ENCODE data around the gene NANS. TPM values are rescaled to one million over a fixed set of nuclear protein-coding genes. Genes with fewer than 3 reads are reported as not detected.
"Not testable (repeated sequence)": the region's sequence is repeated elsewhere in the genome, so short reads cannot be mapped to it uniquely, and the experiment has no call there.

Gene NANS
- total RNA-seq, 2 donors from 2014 or later = 41.2 to 72.9 TPM

DNA sequence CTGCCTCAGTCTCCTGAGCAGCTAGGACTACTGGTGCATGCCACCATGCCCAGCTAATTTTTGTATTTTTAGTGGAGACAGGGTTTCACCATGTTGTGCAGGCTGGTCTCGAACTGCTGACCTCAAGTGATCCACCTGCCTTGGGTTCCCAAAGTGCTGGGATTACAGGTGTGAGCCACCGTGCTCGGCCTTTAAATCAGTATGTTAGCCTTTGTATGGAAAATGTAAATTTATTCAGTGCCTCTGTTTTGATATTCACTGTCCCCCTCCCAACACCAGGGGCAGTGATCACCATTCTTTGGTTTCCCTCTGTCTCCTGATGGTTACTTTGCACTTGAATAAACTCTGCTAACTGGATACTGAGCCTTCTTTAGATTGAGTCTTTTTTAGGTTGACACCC, 34.1 kb downstream of the NANS start:
- H3K4me3 Mint-ChIP-seq; H3K9me3 Mint-ChIP-seq; ATAC-seq; DNase-seq (ENCODE audit: low spot score); H3K27ac Mint-ChIP-seq; H3K27me3 Mint-ChIP-seq: not testable (repeated sequence)
- peaks cover 28% of the 10 kb centered on the region for H3K36me3 Mint-ChIP-seq
- peaks cover 26 to 27% of the 10 kb centered on the region in 2 donors for H3K4me1 Mint-ChIP-seq (ENCODE audit: low read depth in 2 of 2)

GRCh38 chr9:98091735-98092612, 35.4 kb downstream of the NANS start:
- Mint-ChIP-seq H3K4me1 (ENCODE audit: low read depth in 2 of 2) (peaks cover 24 to 25% of the 10 kb centered on the region in 2 donors), H3K36me3 (peaks cover 21% of the 10 kb centered on the region), H3K4me3 (no peak overlapping the region), H3K27ac (no peak overlapping the region), H3K9me3 (no peaks in the 10 kb centered on the region), H3K27me3 (no peaks in the 10 kb centered on the region)
- no peak for ATAC-seq
- no peak for DNase-seq (ENCODE audit: low spot score)

DNA sequence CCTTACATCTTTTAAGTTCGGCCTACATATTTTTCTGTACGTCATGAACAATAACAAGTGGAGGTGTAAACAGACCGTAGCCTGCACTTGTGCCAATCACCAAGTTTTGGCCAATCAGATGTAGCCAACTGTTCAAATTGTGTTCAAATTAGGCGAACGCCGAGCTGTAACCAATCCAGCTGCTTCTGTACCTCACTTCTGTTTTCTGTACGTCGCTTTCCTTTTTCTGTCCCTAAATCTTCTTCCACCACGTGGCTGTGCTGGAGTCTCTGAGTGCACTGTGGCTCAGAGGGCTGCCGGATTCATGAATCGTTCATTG, 36.0 kb downstream of the NANS start:
- no peaks in the 10 kb centered on the region for H3K9me3 Mint-ChIP-seq
- DNase-seq (ENCODE audit: low spot score) = no peak
- no peak overlapping the region for H3K4me3 Mint-ChIP-seq
- H3K36me3 Mint-ChIP-seq = peaks cover 24% of the 10 kb centered on the region
- peak overlapping the region in 1 of 2 donors; percentile 52 for H3K27ac Mint-ChIP-seq
- H3K27me3 Mint-ChIP-seq = no peaks in the 10 kb centered on the region
- peaks cover 27 to 29% of the 10 kb centered on the region in 2 donors for H3K4me1 Mint-ChIP-seq (ENCODE audit: low read depth in 2 of 2)
- ATAC-seq = no peak

GRCh38 chr9:98094316-98094715, 37.8 kb downstream of the NANS start:
- H3K4me3 Mint-ChIP-seq = no peak overlapping the region
- peaks cover 20% of the 10 kb centered on the region for H3K36me3 Mint-ChIP-seq
- H3K4me1 Mint-ChIP-seq (ENCODE audit: low read depth in 2 of 2) = peaks cover 34 to 35% of the 10 kb centered on the region in 2 donors
- no peak for DNase-seq (ENCODE audit: low spot score)
- no peaks in the 10 kb centered on the region for H3K9me3 Mint-ChIP-seq
- ATAC-seq = no peak
- no peaks in the 10 kb centered on the region for H3K27me3 Mint-ChIP-seq
- peak overlapping the region; percentile 57 to 72 for H3K27ac Mint-ChIP-seq

- H3K27me3 Mint-ChIP-seq = no peaks in the 10 kb centered on the region
- no peak for ATAC-seq
- DNase-seq (ENCODE audit: low spot score) = no peak
- H3K9me3 Mint-ChIP-seq = no peaks in the 10 kb centered on the region
- H3K4me1 Mint-ChIP-seq (ENCODE audit: low read depth in 2 of 2) = peaks cover 32 to 35% of the 10 kb centered on the region in 2 donors
- peak overlapping the region; percentile 57 to 72 for H3K27ac Mint-ChIP-seq
- no peak overlapping the region for H3K4me3 Mint-ChIP-seq
- peaks cover 20% of the 10 kb centered on the region for H3K36me3 Mint-ChIP-seq
These were observed 38.3 kb downstream of the NANS start for GRCh38 chr9:98094851-98095250.

GRCh38 chr9:98095401-98095800, 38.9 kb downstream of the NANS start:
- no peak for ATAC-seq

GRCh38 chr9:98096091-98096490, 39.6 kb downstream of the NANS start:
- H3K4me1 Mint-ChIP-seq (ENCODE audit: low read depth in 2 of 2) = peaks cover 38% of the 10 kb centered on the region in 2 donors
- H3K27me3 Mint-ChIP-seq = no peaks in the 10 kb centered on the region
- no peaks in the 10 kb centered on the region for H3K9me3 Mint-ChIP-seq
- ATAC-seq (no peak), DNase-seq (ENCODE audit: low spot score) (no peak)
- H3K4me3 Mint-ChIP-seq = no peak overlapping the region
- peak overlapping the region in 1 of 2 donors; percentile 73 for H3K27ac Mint-ChIP-seq
- H3K36me3 Mint-ChIP-seq = peaks cover 16% of the 10 kb centered on the region

More at GRCh38 chr9:98095401-98095800, 38.9 kb downstream of the NANS start:
- DNase-seq (ENCODE audit: low spot score) = no peak
- Mint-ChIP-seq H3K36me3 (peaks cover 16% of the 10 kb centered on the region), H3K9me3 (no peaks in the 10 kb centered on the region), H3K4me1 (ENCODE audit: low read depth in 2 of 2) (peaks cover 36 to 37% of the 10 kb centered on the region in 2 donors), H3K27ac (peak overlapping the region in 1 of 2 donors; percentile 63), H3K4me3 (no peak overlapping the region), H3K27me3 (no peaks in the 10 kb centered on the region)

DNA sequence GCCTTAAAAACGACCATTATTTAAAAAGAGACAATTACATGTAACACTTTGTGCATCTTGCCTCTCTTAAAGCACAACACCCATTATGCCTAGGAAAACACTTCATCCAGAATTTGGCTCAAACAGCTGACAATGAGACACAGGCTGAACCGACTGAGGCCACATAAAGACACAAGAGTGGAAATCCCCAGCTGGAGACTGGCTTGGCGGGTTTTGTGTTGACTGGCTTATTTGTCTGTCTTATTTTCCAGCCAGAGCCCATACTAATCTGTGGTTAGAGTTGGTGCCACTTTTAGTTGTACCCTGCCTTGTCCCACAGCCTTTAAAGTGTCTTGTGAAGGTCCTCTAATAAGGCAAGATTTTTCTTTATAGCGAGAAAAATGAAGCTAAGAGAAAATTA, 41.3 kb downstream of the NANS start:
- Mint-ChIP-seq H3K27ac (peak overlapping the region; percentile 73 to 86), H3K9me3 (no peaks in the 10 kb centered on the region), H3K4me1 (ENCODE audit: low read depth in 2 of 2) (peaks cover 48% of the 10 kb centered on the region in 2 donors), H3K4me3 (peak overlapping the region; percentile 21), H3K27me3 (no peaks in the 10 kb centered on the region), H3K36me3 (peaks cover 12% of the 10 kb centered on the region)
- DNase-seq (ENCODE audit: low spot score) (peak; percentile 74), ATAC-seq (peak; percentile 22 to 47)

GRCh38 chr9:98099346-98099745, 42.8 kb downstream of the NANS start:
- peaks cover 11% of the 10 kb centered on the region for H3K36me3 Mint-ChIP-seq
- no peak for DNase-seq (ENCODE audit: low spot score)
- no peak for ATAC-seq
- H3K9me3 Mint-ChIP-seq = no peaks in the 10 kb centered on the region
- H3K27ac Mint-ChIP-seq = peak overlapping the region; percentile 89 to 94
- peak overlapping the region; percentile 67 for H3K4me3 Mint-ChIP-seq
- peaks cover 48 to 51% of the 10 kb centered on the region in 2 donors for H3K4me1 Mint-ChIP-seq (ENCODE audit: low read depth in 2 of 2)
- no peaks in the 10 kb centered on the region for H3K27me3 Mint-ChIP-seq

GRCh38 chr9:98099898-98100297, 43.4 kb downstream of the NANS start:
- peaks cover 13% of the 10 kb centered on the region for H3K36me3 Mint-ChIP-seq
- H3K9me3 Mint-ChIP-seq = no peaks in the 10 kb centered on the region
- DNase-seq (ENCODE audit: low spot score) = no peak

DNA sequence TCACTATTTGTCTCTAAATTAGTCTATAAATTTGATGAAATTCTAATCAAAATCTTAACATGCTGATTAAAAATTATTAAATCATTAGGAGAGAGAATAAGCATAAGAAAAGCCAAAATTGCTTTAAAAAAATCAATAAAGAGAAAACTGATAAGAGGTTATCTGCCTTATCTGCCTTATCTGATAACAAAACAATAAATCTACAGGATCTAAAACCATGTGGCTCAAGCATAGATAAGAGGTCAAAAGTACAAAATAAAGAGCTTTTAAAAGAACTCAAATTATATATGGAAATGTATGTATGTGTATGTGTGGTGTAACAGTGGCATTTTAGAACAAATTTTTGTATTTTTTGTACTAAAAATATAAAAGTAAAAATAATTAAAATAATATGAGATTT, 43.9 kb downstream of the NANS start:
- peak overlapping the region; percentile 89 to 94 for H3K27ac Mint-ChIP-seq
- no peak for DNase-seq (ENCODE audit: low spot score)
- H3K36me3 Mint-ChIP-seq = peaks cover 13% of the 10 kb centered on the region
- peaks cover 54 to 56% of the 10 kb centered on the region in 2 donors for H3K4me1 Mint-ChIP-seq (ENCODE audit: low read depth in 2 of 2)
- ATAC-seq = no peak
- H3K27me3 Mint-ChIP-seq = no peaks in the 10 kb centered on the region
- peak overlapping the region; percentile 67 for H3K4me3 Mint-ChIP-seq
- H3K9me3 Mint-ChIP-seq = no peaks in the 10 kb centered on the region

More at GRCh38 chr9:98099898-98100297, 43.4 kb downstream of the NANS start:
- Mint-ChIP-seq H3K4me3 (peak overlapping the region; percentile 67), H3K27me3 (no peaks in the 10 kb centered on the region), H3K27ac (peak overlapping the region; percentile 89 to 94), H3K4me1 (ENCODE audit: low read depth in 2 of 2) (peaks cover 52% of the 10 kb centered on the region in 2 donors)
- ATAC-seq = no peak

GRCh38 chr9:98101416-98101815, 44.9 kb downstream of the NANS start:
- Mint-ChIP-seq H3K27me3 (no peaks in the 10 kb centered on the region), H3K27ac (peak overlapping the region; percentile 89 to 94), H3K9me3 (no peaks in the 10 kb centered on the region), H3K4me1 (ENCODE audit: low read depth in 2 of 2) (peaks cover 60 to 63% of the 10 kb centered on the region in 2 donors), H3K4me3 (peak overlapping the region; percentile 80), H3K36me3 (peaks cover 13% of the 10 kb centered on the region)
- no peak for ATAC-seq
- no peak for DNase-seq (ENCODE audit: low spot score)

GRCh38 chr9:98101868-98102273, 45.3 kb downstream of the NANS start:
- DNase-seq (ENCODE audit: low spot score) (peak; percentile 84), ATAC-seq (peak; percentile 98)
- Mint-ChIP-seq H3K36me3 (peaks cover 13% of the 10 kb centered on the region), H3K27ac (peak overlapping the region; percentile 89 to 94), H3K9me3 (no peaks in the 10 kb centered on the region), H3K4me3 (peak overlapping the region; percentile 80), H3K27me3 (no peaks in the 10 kb centered on the region), H3K4me1 (ENCODE audit: low read depth in 2 of 2) (peaks cover 57 to 62% of the 10 kb centered on the region in 2 donors)

DNA sequence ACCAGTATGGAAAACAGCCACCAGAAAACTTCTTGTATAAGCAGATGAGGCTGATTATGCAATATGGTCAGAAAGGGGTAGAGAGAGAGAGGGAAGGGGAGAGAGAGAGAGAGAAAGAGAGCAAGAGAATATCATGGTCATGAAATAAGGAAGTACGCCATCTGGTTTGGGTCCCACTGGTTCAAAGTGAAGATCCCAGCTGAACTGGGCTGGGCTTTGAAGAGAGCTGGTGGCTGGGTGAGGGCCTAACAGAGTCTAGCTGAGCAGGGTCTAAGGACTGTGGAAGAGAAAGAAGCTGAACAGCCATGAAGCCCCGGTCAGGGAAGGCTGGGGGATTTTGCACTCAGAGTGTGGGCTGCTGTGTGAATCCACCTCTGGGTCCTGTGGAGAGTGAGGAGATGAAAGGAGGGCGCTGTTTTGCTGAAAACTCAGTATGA, 47.9 kb downstream of the NANS start:
- Mint-ChIP-seq H3K27ac (peak overlapping the region; percentile 89 to 94), H3K4me3 (peak overlapping the region; percentile 69), H3K9me3 (no peaks in the 10 kb centered on the region), H3K36me3 (peaks cover 6% of the 10 kb centered on the region), H3K27me3 (no peaks in the 10 kb centered on the region), H3K4me1 (ENCODE audit: low read depth in 2 of 2) (peaks cover 66 to 71% of the 10 kb centered on the region in 2 donors)
- ATAC-seq (no peak), DNase-seq (ENCODE audit: low spot score) (no peak)

Measured in natural killer cell treated with Interleukin-12 subunit alpha and Interleukin-12 subunit beta and Interleukin-15 and Interleukin-18, amount 100 ng/mL, for 72 hours (primary cell).